ENCODE measurements around the gene TBR1. TPM values are rescaled to one million over a fixed set of nuclear protein-coding genes. Genes with fewer than 3 reads are reported as not detected.

The TBR1 gene
- total and polyA plus RNA-seq, 12 donors: 0.04 to 0.64 TPM; not detected in 10

DNA sequence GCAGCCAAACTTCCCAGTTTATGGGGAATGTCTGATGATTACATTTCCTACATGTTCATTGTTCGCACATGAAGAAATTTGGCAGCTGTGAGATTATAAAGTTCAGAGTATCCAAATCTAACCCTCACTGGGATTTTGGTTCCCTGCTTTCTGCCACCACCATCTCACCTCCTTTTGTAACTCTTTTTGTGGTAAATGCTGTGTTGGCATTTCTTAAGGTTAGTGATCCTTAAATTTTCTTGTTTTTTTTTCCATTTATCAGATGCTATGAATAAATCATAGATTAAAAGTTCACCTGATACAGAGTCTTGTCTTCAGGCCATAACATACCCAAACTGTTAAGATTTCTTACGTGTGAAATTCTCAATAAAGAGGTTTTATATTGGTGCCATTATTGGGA, 8.5 kb upstream of the TBR1 start:
- no peaks in the 10 kb centered on the region for H3K36me3 ChIP-seq (replicated peaks in 1 of 2)
- 95 to 99% (median 97%) methylated on average over 2 of the region's 2 CpGs for WGBS, 4 donors
- H3K4me1 ChIP-seq (replicated peaks in 1 of 2): no peaks in the 10 kb centered on the region
- no peaks in the 10 kb centered on the region for H3K27me3 ChIP-seq
- no peak overlapping the region for H3K27ac ChIP-seq
- DNase-seq: no peak
- no peaks in the 10 kb centered on the region for H3K9me3 ChIP-seq (replicated peaks in 1 of 3)
- TF ChIP-seq, protein P1, sequence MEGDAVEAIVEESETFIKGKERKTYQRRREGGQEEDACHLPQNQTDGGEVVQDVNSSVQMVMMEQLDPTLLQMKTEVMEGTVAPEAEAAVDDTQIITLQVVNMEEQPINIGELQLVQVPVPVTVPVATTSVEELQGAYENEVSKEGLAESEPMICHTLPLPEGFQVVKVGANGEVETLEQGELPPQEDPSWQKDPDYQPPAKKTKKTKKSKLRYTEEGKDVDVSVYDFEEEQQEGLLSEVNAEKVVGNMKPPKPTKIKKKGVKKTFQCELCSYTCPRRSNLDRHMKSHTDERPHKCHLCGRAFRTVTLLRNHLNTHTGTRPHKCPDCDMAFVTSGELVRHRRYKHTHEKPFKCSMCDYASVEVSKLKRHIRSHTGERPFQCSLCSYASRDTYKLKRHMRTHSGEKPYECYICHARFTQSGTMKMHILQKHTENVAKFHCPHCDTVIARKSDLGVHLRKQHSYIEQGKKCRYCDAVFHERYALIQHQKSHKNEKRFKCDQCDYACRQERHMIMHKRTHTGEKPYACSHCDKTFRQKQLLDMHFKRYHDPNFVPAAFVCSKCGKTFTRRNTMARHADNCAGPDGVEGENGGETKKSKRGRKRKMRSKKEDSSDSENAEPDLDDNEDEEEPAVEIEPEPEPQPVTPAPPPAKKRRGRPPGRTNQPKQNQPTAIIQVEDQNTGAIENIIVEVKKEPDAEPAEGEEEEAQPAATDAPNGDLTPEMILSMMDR (IDR thresholded peaks at IDR 0.05): no peak
- no peak for TF ChIP-seq POLR2A (IDR thresholded peaks at IDR 0.05)
- H3K4me3 ChIP-seq: no peak overlapping the region
- intact Hi-C loops (cut with DNase I): no loop called here

DNA sequence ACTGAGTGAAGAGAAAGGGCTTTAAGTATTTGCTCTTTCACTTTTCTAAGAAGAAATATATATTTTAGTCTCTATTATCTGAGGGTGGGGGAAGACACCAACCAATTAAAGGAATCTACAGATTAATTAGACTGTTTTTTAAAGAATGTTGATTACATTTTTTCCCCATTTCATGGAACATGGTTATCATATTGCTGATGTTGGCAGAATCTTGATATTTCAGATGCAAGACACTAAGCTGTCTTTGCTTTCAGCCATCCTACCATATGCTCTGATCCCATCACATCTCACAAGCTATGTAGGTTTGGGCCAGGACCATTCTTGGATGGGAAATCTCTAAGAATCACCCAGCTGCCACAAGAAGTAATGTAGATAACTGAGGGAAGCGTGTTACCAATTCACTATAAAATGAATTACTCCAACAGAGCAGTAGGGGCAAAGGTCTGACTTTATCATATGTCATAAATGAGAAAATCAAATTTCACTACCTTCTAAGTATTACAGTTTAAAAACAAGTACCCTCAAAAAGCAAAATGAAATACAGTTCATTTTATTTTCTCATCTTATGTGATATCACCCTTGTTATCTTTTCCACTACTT, 6.7 kb upstream of the TBR1 start:
- no peak overlapping the region for H3K4me3 ChIP-seq
- no peak for DNase-seq
- no peak for TF ChIP-seq POLR2A (IDR thresholded peaks at IDR 0.05)
- TF ChIP-seq, protein P1 (IDR thresholded peaks at IDR 0.05): no peak
- H3K36me3 ChIP-seq (replicated peaks in 1 of 2): no peaks in the 10 kb centered on the region
- H3K27me3 ChIP-seq: peaks cover 1% of the 10 kb centered on the region
- peaks cover 7% of the 10 kb centered on the region in 2 donors for H3K4me1 ChIP-seq (replicated peaks in 1 of 2)
- intact Hi-C loops (cut with DNase I): no loop called here
- H3K9me3 ChIP-seq (replicated peaks in 1 of 3): no peaks in the 10 kb centered on the region
- 94 to 100% (median 96%) methylated on average over 1 of the region's 1 CpG for WGBS, 4 donors
- H3K27ac ChIP-seq: no peak overlapping the region

GRCh38 chr2:161412346-161412745, 3.8 kb upstream of the TBR1 start:
- intact Hi-C loops (cut with DNase I): loop anchor here in 1 of 2 donors (5.0 kb wide), 1 partner anchor 105 kb away; the partner anchor contains the start of gene PSMD14
- no peak for TF ChIP-seq POLR2A (IDR thresholded peaks at IDR 0.05)
- TF ChIP-seq, protein P1 (IDR thresholded peaks at IDR 0.05): no peak
- Histone ChIP-seq H3K9me3 (replicated peaks in 1 of 3) (no peaks in the 10 kb centered on the region), H3K4me3 (no peak overlapping the region), H3K27me3 (peaks cover 31% of the 10 kb centered on the region), H3K4me1 (replicated peaks in 1 of 2) (peaks cover 14 to 23% of the 10 kb centered on the region in 2 donors), H3K36me3 (replicated peaks in 1 of 2) (no peaks in the 10 kb centered on the region), H3K27ac (no peak overlapping the region)
- no peak for DNase-seq

DNA sequence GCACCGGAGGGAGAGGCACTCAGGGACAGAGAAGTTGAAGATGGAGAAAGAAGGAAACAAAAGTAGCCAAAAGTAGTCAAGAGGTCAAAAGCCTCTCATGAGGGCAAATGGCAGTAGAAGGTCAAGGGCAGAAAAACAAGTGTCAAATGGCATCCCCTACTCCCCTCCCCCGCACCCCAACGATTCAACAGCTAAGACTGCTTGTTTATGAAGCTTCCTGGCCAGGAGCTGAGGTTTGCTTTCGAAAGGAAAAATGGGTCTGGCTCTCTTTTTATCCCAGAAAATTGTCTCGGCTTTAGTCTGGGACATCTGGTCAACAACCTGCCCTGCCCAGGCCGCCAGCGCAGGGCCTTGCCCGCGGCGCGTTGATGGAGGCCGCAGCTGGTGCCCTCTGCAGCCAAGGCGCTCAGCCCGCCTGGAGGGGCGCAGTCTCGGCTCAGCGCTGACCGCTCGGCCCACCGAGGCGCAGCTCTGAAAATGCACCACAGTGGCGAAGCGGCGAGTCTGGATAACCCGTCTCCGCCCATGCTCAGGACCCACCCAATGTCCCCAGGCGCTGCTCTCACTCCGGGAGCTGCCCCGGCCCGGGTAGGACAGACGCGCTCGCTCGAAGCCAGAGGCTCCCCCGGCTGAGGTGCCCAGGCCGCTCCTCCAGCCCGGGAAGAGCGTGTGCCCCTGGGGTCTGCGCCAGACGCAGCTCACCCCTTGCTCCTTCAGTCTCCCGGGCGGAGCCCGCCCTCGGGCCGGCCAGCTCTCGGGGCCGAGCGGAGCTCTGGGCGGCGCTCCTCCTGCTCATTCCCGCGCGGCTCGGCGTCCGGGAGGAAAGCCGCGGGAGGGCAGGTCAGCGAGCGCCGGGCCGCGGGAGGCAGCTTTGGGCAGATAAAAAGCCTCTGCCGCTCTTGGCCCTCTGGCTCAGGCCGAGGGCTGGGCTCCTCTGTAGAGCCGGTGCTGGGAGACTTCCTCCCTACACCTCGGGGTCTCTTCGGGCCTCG, 1.8 kb upstream of the TBR1 start:
- 6 to 18% (median 11%) methylated on average over 27 to 69 of the region's 69 CpGs for WGBS, 4 donors
- TF ChIP-seq POLR2A (IDR thresholded peaks at IDR 0.05): no peak
- TF ChIP-seq, protein P1 (IDR thresholded peaks at IDR 0.05): no peak
- Histone ChIP-seq H3K9me3 (replicated peaks in 1 of 3) (no peaks in the 10 kb centered on the region), H3K4me3 (peak overlapping the region in 2 of 4 donors; percentile 36 to 45), H3K36me3 (replicated peaks in 1 of 2) (no peaks in the 10 kb centered on the region), H3K4me1 (replicated peaks in 1 of 2) (peaks cover 14 to 32% of the 10 kb centered on the region in 2 donors), H3K27me3 (peaks cover 49% of the 10 kb centered on the region), H3K27ac (no peak overlapping the region)
- peak in 4 of 7 donors; percentile 23 to 38 (median 28) for DNase-seq
- intact Hi-C loops (cut with DNase I): loop anchor here in 1 of 2 donors (5.0 kb wide), 1 partner anchor 107 kb away; the partner anchor contains the start of gene PSMD14

All from adrenal gland (tissue), 12 donors.